ENCODE results near the gene OR7C2. TPM values are rescaled to one million over a fixed set of nuclear protein-coding genes. Genes with fewer than 3 reads are reported as not detected.

Gene OR7C2
- total and polyA plus RNA-seq, 2 of the 13 experiments (the other 11 are each of a cell fraction or from before 2014, with no cell fraction given), result not detected

DNA sequence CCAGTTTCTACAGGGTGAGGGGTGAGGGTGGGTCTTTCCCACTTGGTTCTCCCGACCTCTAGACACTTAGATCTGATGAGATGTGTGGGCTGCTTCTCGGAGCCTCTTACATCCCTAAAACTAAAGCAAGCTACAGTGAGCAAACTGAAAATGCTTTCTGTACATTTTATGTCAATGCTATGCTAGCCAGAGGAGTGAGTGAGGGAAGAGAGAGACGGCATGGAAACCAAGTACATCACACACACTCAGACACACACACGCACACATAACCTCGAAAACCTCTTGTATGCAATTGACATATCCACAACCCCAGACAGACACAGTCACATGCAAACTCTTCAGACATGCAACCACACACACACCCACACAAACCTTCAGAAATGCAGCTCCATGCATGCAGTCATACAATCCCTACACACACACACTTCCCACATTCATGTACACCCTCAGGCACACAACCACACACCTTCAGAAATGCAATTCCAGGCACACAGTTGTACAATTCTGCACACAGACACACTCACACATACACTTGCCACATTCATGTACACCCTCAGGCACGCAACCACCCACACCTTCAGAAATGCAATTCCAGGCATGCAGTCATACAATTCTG, 37.0 kb downstream of the OR7C2 start:
- Histone ChIP-seq H3K27me3 (ENCODE audit: control insufficient read depth in 1 of 2, insufficient read depth in 2 of 2, low read length in 2 of 2) (peaks cover 5 to 38% of the 10 kb centered on the region in 2 experiments; a peak in 3 of 5 replicates), H3K9ac (ENCODE audit: insufficient read depth, low read depth, low read length) (no peak overlapping the region), H3K36me3 (replicated peaks in 1 of 2; ENCODE audit: control insufficient read depth in 1 of 2, insufficient read depth in 2 of 2, low read length in 2 of 2) (no peaks in the 10 kb centered on the region), H3K9me3 (ENCODE audit: low read length) (no peaks in the 10 kb centered on the region), H3K79me2 (ENCODE audit: insufficient read depth, low read length) (no peaks in the 10 kb centered on the region), H3K4me1 (ENCODE audit: insufficient read depth, low read length) (no peaks in the 10 kb centered on the region), H2AFZ (ENCODE audit: low read length) (no peak overlapping the region), H4K20me1 (ENCODE audit: insufficient read depth, low read length) (no peaks in the 10 kb centered on the region), H3K4me3 (replicated peaks in 1 of 3; ENCODE audit: insufficient read depth in 1 of 3, low read depth in 2 of 3, low read length in 3 of 3) (no peak overlapping the region), H3K4me2 (ENCODE audit: low read depth, low read length) (no peak overlapping the region), H3K27ac (ENCODE audit: extremely low read length, insufficient read depth, low read length) (no peak overlapping the region)
- BruUV-seq (replicated peaks), result no TSS peak
- in situ Hi-C loops (cut with HindIII; ENCODE audit: extremely low pct_ligation_motif_present, low pct_unique_long_range_greater_than_20kb), result no loop called here
- 2% methylated on average over 6 of the region's 6 CpGs for WGBS (ENCODE audit: low lambda C conversion rate)
- DNase-seq (ENCODE audit: low spot score), result no peak
- ChIA-PET POLR2A (no interaction called here), CTCF (ENCODE audit: low intra/inter-chr PET ratio, low total read pairs) (no interaction called here)
- intact Hi-C loops (cut with micrococcal nuclease; ENCODE audit: unreplicated experiment), result no loop called here
- ATAC-seq, result no peak
- FAIRE-seq, result no peak
- no peak for TF ChIP-seq KLF11 (CRISPR knock-in tag; IDR thresholded peaks at IDR 0.05)
- no peak for TF ChIP-seq ZNF333 (CRISPR knock-in tag; IDR thresholded peaks at IDR 0.05; ENCODE audit: borderline replicate concordance)
- no peak for TF ChIP-seq ATF7-NPFF (CRISPR knock-in tag; IDR thresholded peaks at IDR 0.05; ENCODE audit: low read depth)
- TF ChIP-seq FOXP1 (IDR thresholded peaks at IDR 0.05), result no peak
- no peak for TF ChIP-seq FOXP1 (CRISPR knock-in tag; IDR thresholded peaks at IDR 0.05)
- TF ChIP-seq E2F2 (CRISPR knock-in tag; IDR thresholded peaks at IDR 0.05; ENCODE audit: borderline replicate concordance), result no peak
- no peak for TF ChIP-seq ZSCAN9 (CRISPR knock-in tag; IDR thresholded peaks at IDR 0.05; ENCODE audit: borderline replicate concordance)
- no peak for TF ChIP-seq TOPORS (CRISPR knock-in tag; IDR thresholded peaks at IDR 0.05)
- no peak for TF ChIP-seq ZNF644 (CRISPR knock-in tag; IDR thresholded peaks at IDR 0.05; ENCODE audit: low read depth)
- no peak for TF ChIP-seq BHLHE40 (IDR thresholded peaks at IDR 0.05; ENCODE audit: low read length)
- TF ChIP-seq POLR2AphosphoS2 (IDR thresholded peaks at IDR 0.05; ENCODE audit: low read depth, low read length), result no peak
- no peak for TF ChIP-seq FLYWCH1 (CRISPR knock-in tag; IDR thresholded peaks at IDR 0.05)
- TF ChIP-seq, protein P1, sequence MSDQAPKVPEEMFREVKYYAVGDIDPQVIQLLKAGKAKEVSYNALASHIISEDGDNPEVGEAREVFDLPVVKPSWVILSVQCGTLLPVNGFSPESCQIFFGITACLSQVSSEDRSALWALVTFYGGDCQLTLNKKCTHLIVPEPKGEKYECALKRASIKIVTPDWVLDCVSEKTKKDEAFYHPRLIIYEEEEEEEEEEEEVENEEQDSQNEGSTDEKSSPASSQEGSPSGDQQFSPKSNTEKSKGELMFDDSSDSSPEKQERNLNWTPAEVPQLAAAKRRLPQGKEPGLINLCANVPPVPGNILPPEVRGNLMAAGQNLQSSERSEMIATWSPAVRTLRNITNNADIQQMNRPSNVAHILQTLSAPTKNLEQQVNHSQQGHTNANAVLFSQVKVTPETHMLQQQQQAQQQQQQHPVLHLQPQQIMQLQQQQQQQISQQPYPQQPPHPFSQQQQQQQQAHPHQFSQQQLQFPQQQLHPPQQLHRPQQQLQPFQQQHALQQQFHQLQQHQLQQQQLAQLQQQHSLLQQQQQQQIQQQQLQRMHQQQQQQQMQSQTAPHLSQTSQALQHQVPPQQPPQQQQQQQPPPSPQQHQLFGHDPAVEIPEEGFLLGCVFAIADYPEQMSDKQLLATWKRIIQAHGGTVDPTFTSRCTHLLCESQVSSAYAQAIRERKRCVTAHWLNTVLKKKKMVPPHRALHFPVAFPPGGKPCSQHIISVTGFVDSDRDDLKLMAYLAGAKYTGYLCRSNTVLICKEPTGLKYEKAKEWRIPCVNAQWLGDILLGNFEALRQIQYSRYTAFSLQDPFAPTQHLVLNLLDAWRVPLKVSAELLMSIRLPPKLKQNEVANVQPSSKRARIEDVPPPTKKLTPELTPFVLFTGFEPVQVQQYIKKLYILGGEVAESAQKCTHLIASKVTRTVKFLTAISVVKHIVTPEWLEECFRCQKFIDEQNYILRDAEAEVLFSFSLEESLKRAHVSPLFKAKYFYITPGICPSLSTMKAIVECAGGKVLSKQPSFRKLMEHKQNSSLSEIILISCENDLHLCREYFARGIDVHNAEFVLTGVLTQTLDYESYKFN (CRISPR knock-in tag; conservative IDR thresholded peaks at IDR 0.05), result no peak
- no peak for TF ChIP-seq SALL2 (CRISPR knock-in tag; IDR thresholded peaks at IDR 0.05)
- TF ChIP-seq PRDM15 (CRISPR knock-in tag; IDR thresholded peaks at IDR 0.05), result no peak
- TF ChIP-seq GPBP1L1 (CRISPR knock-in tag; IDR thresholded peaks at IDR 0.05), result no peak
